ENCODE measurements around the gene BATF2. TPM values are rescaled to one million over a fixed set of nuclear protein-coding genes. Genes with fewer than 3 reads are reported as not detected.

Gene BATF2
- total and polyA plus RNA-seq, 9 of the 15 experiments (the other 6 are each of a cell fraction or from before 2014, with no cell fraction given): 1.7 to 8.9 (median 6.4) TPM

GRCh38 chr11:65027213-65028067 lies 30.7 kb upstream of the BATF2 start, which contains the start of gene SNX15 (continued):
- TF ChIP-seq SIN3A (IDR thresholded peaks at IDR 0.05; ENCODE audit: borderline replicate concordance in 2 of 2, control insufficient read depth in 1 of 2, low read depth in 2 of 2, low read length in 2 of 2) (peak in 1 of 2 experiments; percentile 73; a peak in 2 of 4 replicates), NCOA2 (IDR thresholded peaks at IDR 0.05; ENCODE audit: partially characterized antibody in 2 of 2) (peak in 1 of 2 experiments; percentile 99), ATF7 (IDR thresholded peaks at IDR 0.05) (peak; percentile 82), HDAC1 (IDR thresholded peaks at IDR 0.05) (peak in 1 of 2 experiments; percentile 46; a peak in 1 of 4 replicates), HDAC8 (tag; IDR thresholded peaks at IDR 0.05) (no peak), BRF1 (IDR thresholded peaks at IDR 0.05; ENCODE audit: borderline replicate concordance, extremely low read depth, insufficient read length) (no peak), ZNF830 (CRISPR knock-in tag; IDR thresholded peaks at IDR 0.05) (0 out of 2 replicates have a peak, but pooled peaks have one; percentile 29), REST (IDR thresholded peaks at IDR 0.05; ENCODE audit: borderline replicate concordance) (peak; percentile 68), REST (CRISPR knock-in tag; IDR thresholded peaks at IDR 0.05; ENCODE audit: low read depth) (no peak), ZNF134 (CRISPR knock-in tag; conservative IDR thresholded peaks at IDR 0.05) (no peak), TRIM28 (IDR thresholded peaks at IDR 0.05) (peak; percentile 60; the same call in 1 of the 2 replicates), HEY1 (CRISPR knock-in tag; IDR thresholded peaks at IDR 0.05; ENCODE audit: borderline replicate concordance) (no peak), KLF16 (IDR thresholded peaks at IDR 0.05) (0 out of 2 replicates have a peak, but pooled peaks have one; percentile 33), ZKSCAN3 (CRISPR knock-in tag; IDR thresholded peaks at IDR 0.05) (no peak), JUND (IDR thresholded peaks at IDR 0.05; ENCODE audit: borderline replicate concordance, low read depth, low read length) (peak; percentile 70), JUND (tag; IDR thresholded peaks at IDR 0.05; ENCODE audit: borderline replicate concordance, low read depth, low read length) (peak; percentile 45; the same call in 2 of the 3 replicates)
